Activated naive CD4-positive, alpha-beta T cell treated with anti-CD3 and anti-CD28 coated beads for 36 hours (primary cell): ENCODE data around the gene SLC5A7. TPM values are rescaled to one million over a fixed set of nuclear protein-coding genes. Genes with fewer than 3 reads are reported as not detected.

ENCODE experiments used
- CTCF ChIA-PET: fragments of 350-600 bp; sonication (Branson Sonifier 250); formaldehyde crosslinking; loops from one replicate; lab custom pipeline; 2021; ENCODE audit warnings: antibody characterized with exemption; lab: Charles Lee
- DNase-seq: peaks from one replicate; pipeline ENCODE4 v3.0.0-alpha.2; 2020
- H3K27ac Mint-ChIP-seq: one replicate; pipeline ENCODE4 v1.8.0; 2021; ENCODE audit warnings: mild to moderate bottlenecking, mixed read lengths
- H3K27me3 Mint-ChIP-seq: one replicate; pipeline ENCODE4 v1.8.0; 2021; ENCODE audit warnings: low read depth, mixed read lengths
- H3K36me3 Mint-ChIP-seq: one replicate; pipeline ENCODE4 v1.8.0; 2021; ENCODE audit warnings: low read depth, mixed read lengths
- H3K4me1 Mint-ChIP-seq: one replicate; pipeline ENCODE4 v1.8.0; 2021; ENCODE audit warnings: low read depth, mixed read lengths
- H3K4me3 Mint-ChIP-seq: one replicate; pipeline ENCODE4 v1.8.0; 2021; ENCODE audit warnings: mild to moderate bottlenecking, moderate library complexity, mixed read lengths
- H3K9me3 Mint-ChIP-seq: one replicate; pipeline ENCODE4 v1.8.0; 2021; ENCODE audit warnings: mixed read lengths
- intact Hi-C: fragments of 100-400 bp; cut with micrococcal nuclease; formaldehyde crosslinking; loops from one replicate; pipeline ENCODE4 v1.15.1; 2023
- total RNA-seq, 2 experiments: library from RNA; stranded (reverse); gene quantifications; one replicate each; pipeline ENCODE4 v1.2.3, GENCODE V29; 2021

SLC5A7 gene
- total RNA-seq, 2 experiments from 2014 or later, result not detected

- CTCF ChIA-PET, result no interaction called here
- DNase-seq, result no peak
- intact Hi-C loops, result no loop called here
- H3K9me3 Mint-ChIP-seq, result no peaks in the 10 kb centered on the region
- H3K36me3 Mint-ChIP-seq, result no peaks in the 10 kb centered on the region
- H3K4me1 Mint-ChIP-seq, result no peaks in the 10 kb centered on the region
- no peak overlapping the region for H3K4me3 Mint-ChIP-seq
- H3K27me3 Mint-ChIP-seq, result no peaks in the 10 kb centered on the region
- H3K27ac Mint-ChIP-seq, result no peak overlapping the region
These were observed 39.9 kb downstream of the SLC5A7 start for GRCh38 chr2:108026092-108026794.

GRCh38 chr2:108029496-108029895 lies 43.2 kb downstream of the SLC5A7 start:
- no peaks in the 10 kb centered on the region for H3K36me3 Mint-ChIP-seq
- CTCF ChIA-PET, result no interaction called here
- H3K27me3 Mint-ChIP-seq, result no peaks in the 10 kb centered on the region
- H3K4me3 Mint-ChIP-seq, result no peak overlapping the region
- intact Hi-C loops, result no loop called here
- H3K27ac Mint-ChIP-seq, result no peak overlapping the region
- DNase-seq, result no peak
- peaks cover 5% of the 10 kb centered on the region for H3K9me3 Mint-ChIP-seq
- H3K4me1 Mint-ChIP-seq, result no peaks in the 10 kb centered on the region

GRCh38 chr2:108029912-108030311 lies 43.6 kb downstream of the SLC5A7 start:
- Mint-ChIP-seq H3K9me3 (peaks cover 5% of the 10 kb centered on the region), H3K36me3 (no peaks in the 10 kb centered on the region), H3K4me1 (no peaks in the 10 kb centered on the region), H3K27me3 (no peaks in the 10 kb centered on the region), H3K27ac (no peak overlapping the region), H3K4me3 (no peak overlapping the region)
- CTCF ChIA-PET, result no interaction called here
- intact Hi-C loops, result no loop called here
- no peak for DNase-seq

- Mint-ChIP-seq H3K36me3 (no peaks in the 10 kb centered on the region), H3K9me3 (peaks cover 5% of the 10 kb centered on the region), H3K27me3 (no peaks in the 10 kb centered on the region), H3K27ac (no peak overlapping the region), H3K4me1 (no peaks in the 10 kb centered on the region), H3K4me3 (no peak overlapping the region)
- no peak for DNase-seq
- intact Hi-C loops, result no loop called here
- CTCF ChIA-PET, result no interaction called here
These were observed 45.2 kb downstream of the SLC5A7 start for GRCh38 chr2:108031471-108031941.

GRCh38 chr2:108034843-108035242 lies 48.5 kb downstream of the SLC5A7 start:
- CTCF ChIA-PET, result no interaction called here
- intact Hi-C loops, result no loop called here
- DNase-seq, result no peak
- Mint-ChIP-seq H3K27ac (no peak overlapping the region), H3K4me3 (no peak overlapping the region), H3K27me3 (peaks cover 2% of the 10 kb centered on the region), H3K36me3 (no peaks in the 10 kb centered on the region), H3K4me1 (no peaks in the 10 kb centered on the region), H3K9me3 (peaks cover 7% of the 10 kb centered on the region)

- Mint-ChIP-seq H3K9me3 (no peaks in the 10 kb centered on the region), H3K4me3 (no peak overlapping the region), H3K36me3 (no peaks in the 10 kb centered on the region), H3K27ac (no peak overlapping the region), H3K27me3 (peaks cover 5% of the 10 kb centered on the region), H3K4me1 (no peaks in the 10 kb centered on the region)
- CTCF ChIA-PET, result no interaction called here
- no peak for DNase-seq
- intact Hi-C loops, result no loop called here
These were observed 62.4 kb downstream of the SLC5A7 start for GRCh38 chr2:108048752-108049151.

- Mint-ChIP-seq H3K36me3 (no peaks in the 10 kb centered on the region), H3K9me3 (no peaks in the 10 kb centered on the region), H3K27me3 (no peaks in the 10 kb centered on the region), H3K4me1 (no peaks in the 10 kb centered on the region), H3K4me3 (no peak overlapping the region), H3K27ac (no peak overlapping the region)
- CTCF ChIA-PET, result no interaction called here
- intact Hi-C loops, result no loop called here
- no peak for DNase-seq
These were observed 72.3 kb downstream of the SLC5A7 start for GRCh38 chr2:108058576-108059137.

- CTCF ChIA-PET, result no interaction called here
- intact Hi-C loops, result no loop called here
- Mint-ChIP-seq H3K27me3 (no peaks in the 10 kb centered on the region), H3K9me3 (no peaks in the 10 kb centered on the region), H3K4me3 (no peak overlapping the region), H3K4me1 (no peaks in the 10 kb centered on the region), H3K36me3 (no peaks in the 10 kb centered on the region), H3K27ac (no peak overlapping the region)
- DNase-seq, result no peak
These were observed 75.2 kb downstream of the SLC5A7 start for GRCh38 chr2:108061439-108062042.

Other genes starting within 250 kb of the SLC5A7 start
- under 1 TPM; 0.07 to 0.19 TPM for gene RGPD4, start 159.6 kb upstream of the SLC5A7 start, total RNA-seq